ENCODE measurements around the gene CTNNA3.

The CTNNA3 gene

GRCh38 chr10:67385566-67385965, 310.4 kb downstream of the CTNNA3 start:
- no peak overlapping the region for H3K4me3 ChIP-seq (ENCODE audit: low read depth, low read length)
- H3K4me1 ChIP-seq (ENCODE audit: control insufficient read depth, insufficient read depth, low read length): no peaks in the 10 kb centered on the region
- no peaks in the 10 kb centered on the region for H3K9me3 ChIP-seq (ENCODE audit: control insufficient read depth, insufficient read depth, low read depth, low read length)
- CTCF ChIA-PET: no interaction called here
- H3K27ac ChIP-seq (ENCODE audit: extremely low read depth, low read depth, low read length): no peak overlapping the region
- H3K36me3 ChIP-seq (ENCODE audit: control insufficient read depth in 2 of 2, insufficient read depth in 1 of 2, low read length in 2 of 2): no peaks in the 10 kb centered on the region
- TF ChIP-seq ZNF558 (tag by site-specific recombination; IDR thresholded peaks at IDR 0.05): no peak
- no peak for TF ChIP-seq KLF9 (tag by site-specific recombination; IDR thresholded peaks at IDR 0.05; ENCODE audit: low read depth)
- no peak for TF ChIP-seq ZNF174 (tag by site-specific recombination; IDR thresholded peaks at IDR 0.05)
- TF ChIP-seq ZNF791 (tag by site-specific recombination; IDR thresholded peaks at IDR 0.05): no peak
- TF ChIP-seq, protein P1, sequence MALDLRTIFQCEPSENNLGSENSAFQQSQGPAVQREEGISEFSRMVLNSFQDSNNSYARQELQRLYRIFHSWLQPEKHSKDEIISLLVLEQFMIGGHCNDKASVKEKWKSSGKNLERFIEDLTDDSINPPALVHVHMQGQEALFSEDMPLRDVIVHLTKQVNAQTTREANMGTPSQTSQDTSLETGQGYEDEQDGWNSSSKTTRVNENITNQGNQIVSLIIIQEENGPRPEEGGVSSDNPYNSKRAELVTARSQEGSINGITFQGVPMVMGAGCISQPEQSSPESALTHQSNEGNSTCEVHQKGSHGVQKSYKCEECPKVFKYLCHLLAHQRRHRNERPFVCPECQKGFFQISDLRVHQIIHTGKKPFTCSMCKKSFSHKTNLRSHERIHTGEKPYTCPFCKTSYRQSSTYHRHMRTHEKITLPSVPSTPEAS (tag by site-specific recombination; IDR thresholded peaks at IDR 0.05): no peak
- TF ChIP-seq ZBTB20 (tag by site-specific recombination; IDR thresholded peaks at IDR 0.05): no peak
- TF ChIP-seq ZNF692 (tag by site-specific recombination; IDR thresholded peaks at IDR 0.05): no peak
- TF ChIP-seq ZNF529 (tag by site-specific recombination; IDR thresholded peaks at IDR 0.05; ENCODE audit: insufficient replicate concordance): no peak
- TF ChIP-seq, protein P2, sequence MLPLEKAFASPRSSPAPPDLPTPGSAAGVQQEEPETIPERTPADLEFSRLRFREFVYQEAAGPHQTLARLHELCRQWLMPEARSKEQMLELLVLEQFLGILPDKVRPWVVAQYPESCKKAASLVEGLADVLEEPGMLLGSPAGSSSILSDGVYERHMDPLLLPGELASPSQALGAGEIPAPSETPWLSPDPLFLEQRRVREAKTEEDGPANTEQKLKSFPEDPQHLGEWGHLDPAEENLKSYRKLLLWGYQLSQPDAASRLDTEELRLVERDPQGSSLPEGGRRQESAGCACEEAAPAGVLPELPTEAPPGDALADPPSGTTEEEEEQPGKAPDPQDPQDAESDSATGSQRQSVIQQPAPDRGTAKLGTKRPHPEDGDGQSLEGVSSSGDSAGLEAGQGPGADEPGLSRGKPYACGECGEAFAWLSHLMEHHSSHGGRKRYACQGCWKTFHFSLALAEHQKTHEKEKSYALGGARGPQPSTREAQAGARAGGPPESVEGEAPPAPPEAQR (tag by site-specific recombination; IDR thresholded peaks at IDR 0.05): no peak
- no peak for TF ChIP-seq PBX3 (CRISPR knock-in tag; IDR thresholded peaks at IDR 0.05)
- TF ChIP-seq ZEB2 (tag by site-specific recombination; IDR thresholded peaks at IDR 0.05): no peak
- no peak for TF ChIP-seq ZNF544 (tag by site-specific recombination; IDR thresholded peaks at IDR 0.05)
- TF ChIP-seq ZSCAN5A (tag by site-specific recombination; IDR thresholded peaks at IDR 0.05): no peak
- TF ChIP-seq AEBP2 (tag by site-specific recombination; IDR thresholded peaks at IDR 0.05; ENCODE audit: borderline replicate concordance): no peak
- no peak for TF ChIP-seq ZNF274 (IDR thresholded peaks at IDR 0.05; ENCODE audit: low read length)
- TF ChIP-seq ZNF274 (tag by site-specific recombination; IDR thresholded peaks at IDR 0.05; ENCODE audit: borderline replicate concordance): no peak
- no peak for TF ChIP-seq PRDM10 (tag by site-specific recombination; IDR thresholded peaks at IDR 0.05)
- TF ChIP-seq GFI1B (tag by site-specific recombination; IDR thresholded peaks at IDR 0.05): no peak
- no peak for TF ChIP-seq KLF16 (tag by site-specific recombination; IDR thresholded peaks at IDR 0.05)
- POLR2A ChIA-PET: no interaction called here
